Epithelial cell of proximal tubule (primary cell): ENCODE measurements around the gene CD109. TPM values are rescaled to one million over a fixed set of nuclear protein-coding genes. Genes with fewer than 3 reads are reported as not detected.

Experiments
- DNase-seq: peaks from one replicate; pipeline ENCODE4 v3.0.0-alpha.2; 2011; ENCODE audit warnings: low read depth
- H3K4me3 ChIP-seq: 2 replicates; pipeline ENCODE4 v1.5.1; 2011; ENCODE audit warnings: low read depth, mild to moderate bottlenecking, low read length
- CTCF ChIP-seq: conservative IDR thresholded peaks from 2 replicates; pipeline ENCODE4 v1.5.1; 2012; ENCODE audit warnings: low read depth, mild to moderate bottlenecking, low read length
- total RNA-seq: library from RNA; depleted of rRNA; stranded (reverse); fragments of >200 nt; gene quantifications from 2 replicates; pipeline ENCODE4 v1.2.3, GENCODE V29; 2015

CD109 gene
- total RNA-seq, 1 donor from 2014 or later = 24.3 TPM

- peak; percentile 74 for TF ChIP-seq CTCF
- H3K4me3 ChIP-seq = no peak overlapping the region
- DNase-seq = peak; percentile 37
These were observed 43.1 kb downstream of the CD109 start for GRCh38 chr6:73739096-73739495.

GRCh38 chr6:73742433-73742832, 46.4 kb downstream of the CD109 start:
- no peak overlapping the region for H3K4me3 ChIP-seq
- no peak for TF ChIP-seq CTCF
- DNase-seq = no peak

- no peak for DNase-seq
- no peak overlapping the region for H3K4me3 ChIP-seq
- TF ChIP-seq CTCF = no peak
These were observed 47.1 kb downstream of the CD109 start for GRCh38 chr6:73743081-73743480.

- no peak for DNase-seq
- no peak for TF ChIP-seq CTCF
These were observed 47.6 kb downstream of the CD109 start for GRCh38 chr6:73743556-73743955.

GRCh38 chr6:73746787-73747186, 50.8 kb downstream of the CD109 start:
- DNase-seq = no peak

More at GRCh38 chr6:73743556-73743955, 47.6 kb downstream of the CD109 start:
- H3K4me3 ChIP-seq = no peak overlapping the region

GRCh38 chr6:73747289-73747688, 51.3 kb downstream of the CD109 start:
- no peak overlapping the region for H3K4me3 ChIP-seq
- no peak for TF ChIP-seq CTCF
- no peak for DNase-seq

More at GRCh38 chr6:73746787-73747186, 50.8 kb downstream of the CD109 start:
- TF ChIP-seq CTCF = no peak
- no peak overlapping the region for H3K4me3 ChIP-seq

GRCh38 chr6:73752943-73753342, 56.9 kb downstream of the CD109 start:
- TF ChIP-seq CTCF = no peak
- no peak overlapping the region for H3K4me3 ChIP-seq
- no peak for DNase-seq
